Measurements from ENCODE around the gene SPAG9.

SPAG9 gene

DNA sequence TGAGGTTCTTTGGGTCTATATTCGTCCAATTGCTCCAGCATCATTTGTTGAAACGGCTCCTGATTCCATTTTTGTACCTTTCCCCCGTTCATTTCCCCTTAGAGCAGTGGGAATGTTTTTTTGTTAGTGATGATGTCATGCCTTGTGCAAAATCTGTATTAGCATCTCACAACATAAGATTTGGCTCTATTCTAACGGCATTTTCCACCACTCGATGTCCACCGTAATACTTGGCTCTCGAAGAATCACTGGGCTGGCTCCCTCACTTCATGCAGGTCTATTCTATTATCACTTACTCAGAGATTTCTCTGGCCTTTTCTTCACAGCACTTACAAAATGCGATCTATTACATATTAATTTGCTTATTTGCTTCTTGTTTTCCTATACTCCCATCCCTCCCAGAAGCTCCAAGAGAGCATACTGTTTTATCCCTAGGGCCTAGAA is 32.1 kb upstream of the SPAG9 start:
- no peak for DNase-seq (ENCODE audit: low read depth)
- H3K4me3 ChIP-seq (ENCODE audit: low read length), result peak overlapping the region; percentile 45
- TF ChIP-seq CTCF (conservative IDR thresholded peaks at IDR 0.05; ENCODE audit: low read length), result no peak

DNA sequence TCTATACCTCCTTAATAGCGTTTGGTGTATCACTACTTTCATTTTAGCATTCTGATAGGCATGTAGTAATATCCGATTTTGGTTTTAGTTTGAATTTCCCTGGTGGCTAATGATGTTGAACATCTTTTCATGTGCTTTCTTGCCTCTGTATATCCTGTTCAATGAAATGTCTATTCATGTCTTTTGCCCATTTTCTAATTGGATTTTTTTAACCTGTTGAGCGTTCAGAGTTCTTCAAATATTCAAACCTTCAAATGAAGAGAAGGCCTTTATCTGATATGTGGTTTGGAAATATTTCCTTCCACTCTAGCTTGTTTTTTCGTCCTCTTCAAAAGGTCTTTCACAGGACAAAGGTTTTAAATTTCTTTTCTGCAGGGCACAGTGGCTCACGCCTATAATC is 30.3 kb upstream of the SPAG9 start:
- DNase-seq (ENCODE audit: low read depth), result no peak
- no peak overlapping the region for H3K4me3 ChIP-seq (ENCODE audit: low read length)
- no peak for TF ChIP-seq CTCF (conservative IDR thresholded peaks at IDR 0.05; ENCODE audit: low read length)

GRCh38 chr17:51149163-51149562 is 28.5 kb upstream of the SPAG9 start:
- H3K4me3 ChIP-seq (ENCODE audit: low read length), result no peak overlapping the region
- DNase-seq (ENCODE audit: low read depth), result no peak
- no peak for TF ChIP-seq CTCF (conservative IDR thresholded peaks at IDR 0.05; ENCODE audit: low read length)

- no peak for TF ChIP-seq CTCF (conservative IDR thresholded peaks at IDR 0.05; ENCODE audit: low read length)
- no peak overlapping the region for H3K4me3 ChIP-seq (ENCODE audit: low read length)
- peak; percentile 17 for DNase-seq (ENCODE audit: low read depth)
Observed at GRCh38 chr17:51147650-51148049, 27.0 kb upstream of the SPAG9 start.

GRCh38 chr17:51144266-51145022 is 23.8 kb upstream of the SPAG9 start:
- no peak for TF ChIP-seq CTCF (conservative IDR thresholded peaks at IDR 0.05; ENCODE audit: low read length)
- DNase-seq (ENCODE audit: low read depth), result no peak
- H3K4me3 ChIP-seq (ENCODE audit: low read length), result no peak overlapping the region

DNA sequence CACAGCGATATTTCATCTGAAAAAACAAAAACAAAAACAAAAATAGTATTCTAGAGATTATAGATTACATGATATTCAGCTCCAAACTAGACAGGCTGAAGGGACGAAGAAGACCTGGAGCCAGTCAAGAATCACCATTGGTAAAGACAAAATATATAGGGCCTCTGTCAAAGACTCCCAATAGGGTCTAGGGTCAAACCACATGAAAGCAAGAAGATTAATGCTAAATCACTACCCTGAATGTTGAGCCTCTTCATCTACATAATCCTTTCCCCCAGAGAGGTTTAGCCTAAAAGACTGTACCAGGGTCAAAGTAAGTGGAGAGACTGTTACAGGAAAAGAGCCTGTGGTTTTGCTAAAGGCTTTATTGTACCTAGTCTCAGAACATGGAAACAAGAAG is 21.9 kb upstream of the SPAG9 start:
- H3K4me3 ChIP-seq (ENCODE audit: low read length), result no peak overlapping the region
- no peak for DNase-seq (ENCODE audit: low read depth)
- no peak for TF ChIP-seq CTCF (conservative IDR thresholded peaks at IDR 0.05; ENCODE audit: low read length)

GRCh38 chr17:51135956-51136355 is 15.3 kb upstream of the SPAG9 start:
- H3K4me3 ChIP-seq (ENCODE audit: low read length), result no peak overlapping the region
- DNase-seq (ENCODE audit: low read depth), result no peak
- no peak for TF ChIP-seq CTCF (conservative IDR thresholded peaks at IDR 0.05; ENCODE audit: low read length)
